MM.1S (cell line): ENCODE data around the gene ZDHHC22.

Source experiments
- DNase-seq: peaks from one replicate; pipeline ENCODE4 v3.0.0-alpha.2; 2015
- H2AFZ ChIP-seq: fragments of 300-600 bp; sonication (generic); 2 replicates; pipeline ENCODE4 v1.6.0; 2016; ENCODE audit warnings: antibody characterized with exemption, low read length
- H3F3A ChIP-seq: fragments of 300-600 bp; sonication (generic); 2 replicates; pipeline ENCODE4 v1.6.1; 2016; ENCODE audit warnings: mild to moderate bottlenecking, antibody characterized with exemption, low read length, moderate library complexity, mixed read lengths; ENCODE audit not compliant: insufficient read depth
- H3K27ac ChIP-seq: fragments of 300-600 bp; sonication (generic); 2 replicates; pipeline ENCODE4 v1.5.1; 2016; ENCODE audit warnings: mild to moderate bottlenecking, low read length
- H3K27me3 ChIP-seq: fragments of 300-600 bp; sonication (generic); replicated peaks from 2 replicates; pipeline ENCODE4 v1.6.0; 2016; ENCODE audit warnings: low read length; ENCODE audit not compliant: insufficient read depth
- H3K36me3 ChIP-seq: fragments of 300-600 bp; sonication (generic); replicated peaks from 2 replicates; pipeline ENCODE4 v1.6.1; 2016; ENCODE audit warnings: mild to moderate bottlenecking, low read length, mixed read lengths; ENCODE audit not compliant: insufficient read depth
- H3K4me1 ChIP-seq: fragments of 300-600 bp; sonication (generic); 2 replicates; pipeline ENCODE4 v1.6.1; 2016; ENCODE audit warnings: low read length, mixed read lengths
- H3K4me2 ChIP-seq: fragments of 300-600 bp; sonication (generic); 2 replicates; pipeline ENCODE4 v1.6.0; 2016; ENCODE audit warnings: low read depth, low read length
- H3K4me3 ChIP-seq: fragments of 300-600 bp; sonication (generic); 2 replicates; pipeline ENCODE4 v1.5.1; 2016; ENCODE audit warnings: low read length, mixed read lengths
- H3K79me2 ChIP-seq: fragments of 300-600 bp; sonication (generic); 2 replicates; pipeline ENCODE4 v1.6.1; 2016; ENCODE audit warnings: mixed run types, low read length, mixed read lengths
- H3K9ac ChIP-seq: fragments of 300-600 bp; sonication (generic); 2 replicates; pipeline ENCODE4 v1.6.1; 2016; ENCODE audit warnings: low read length, mixed read lengths
- H3K9me2 ChIP-seq: fragments of 300-600 bp; sonication (generic); replicated peaks from 2 replicates; pipeline ENCODE4 v1.6.1; 2016; ENCODE audit warnings: mild to moderate bottlenecking, low read length, mixed read lengths; ENCODE audit not compliant: insufficient read depth
- H3K9me3 ChIP-seq: fragments of 300-600 bp; sonication (generic); replicated peaks from 2 replicates; pipeline ENCODE4 v1.6.1; 2016; ENCODE audit warnings: mild to moderate bottlenecking, low read length, mixed read lengths; ENCODE audit not compliant: insufficient read depth
- H4K20me1 ChIP-seq: fragments of 300-600 bp; sonication (generic); 2 replicates; pipeline ENCODE4 v1.6.1; 2016; ENCODE audit warnings: mild to moderate bottlenecking, low read length, moderate library complexity, mixed read lengths; ENCODE audit not compliant: insufficient read depth
- EZH2 ChIP-seq: fragments of 300-600 bp; sonication (generic); optimal IDR thresholded peaks from 2 replicates; pipeline ENCODE3; 2017; ENCODE audit warnings: low read depth, mild to moderate bottlenecking, antibody characterized with exemption, low read length, mixed read lengths
- EZH2phosphoT487 ChIP-seq: fragments of 300-600 bp; sonication (generic); IDR thresholded peaks from 2 replicates; pipeline ENCODE4 v1.6.1; 2018; ENCODE audit warnings: antibody characterized with exemption, low read length
- TF ChIP-seq, protein P1 (sequence below): fragments of 300-600 bp; sonication (generic); IDR thresholded peaks from 2 replicates; pipeline ENCODE4 v1.5.1; 2016; ENCODE audit warnings: antibody characterized with exemption, low read length, mixed read lengths

The ZDHHC22 gene

DNA sequence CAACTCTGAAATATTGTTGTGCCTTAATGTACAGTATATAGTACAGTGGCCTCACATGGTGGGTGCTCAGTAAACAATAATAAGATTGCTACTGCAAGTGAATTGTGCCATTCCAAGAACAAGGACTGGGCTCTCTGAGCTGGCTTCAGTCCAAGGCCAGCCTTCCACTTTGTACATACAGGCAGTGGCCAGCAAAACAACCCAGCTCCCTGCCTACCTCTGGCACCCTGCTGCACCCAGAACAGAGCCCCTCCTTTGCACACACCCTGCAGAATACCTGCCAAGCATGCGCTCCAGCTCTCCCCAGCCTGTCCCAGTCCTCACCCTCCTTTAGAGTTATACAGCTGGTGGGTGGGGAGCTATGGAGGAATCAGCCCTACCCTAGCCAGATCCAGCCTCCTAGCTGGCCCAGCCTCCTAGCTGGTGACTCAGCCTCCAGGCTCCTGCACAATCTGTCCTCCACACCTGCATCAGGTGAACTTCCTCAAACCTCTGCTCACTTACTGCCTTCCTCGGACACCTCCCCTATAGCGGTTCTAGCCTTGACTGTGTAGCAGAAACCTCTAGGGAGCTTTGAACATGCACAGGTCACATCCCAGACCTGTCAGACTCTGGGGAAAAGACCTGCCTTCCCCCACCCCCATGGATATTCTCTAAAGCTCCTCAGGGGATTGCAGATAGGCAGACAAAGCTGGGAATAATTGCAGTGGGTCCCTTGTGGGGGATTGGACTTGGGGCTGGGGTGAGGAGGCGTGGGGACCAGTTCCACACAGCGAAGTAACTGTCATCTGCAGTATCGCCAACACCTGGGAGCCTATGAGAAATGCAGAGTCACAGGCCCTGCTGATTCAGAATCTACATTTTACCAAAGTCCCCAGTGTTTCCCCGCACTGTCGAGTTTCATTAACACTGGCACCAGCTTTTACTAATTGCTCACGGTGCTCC is 17.9 kb downstream of the ZDHHC22 start:
- H3K79me2 ChIP-seq: no peaks in the 10 kb centered on the region
- H3K9me3 ChIP-seq: no peaks in the 10 kb centered on the region
- H3K4me1 ChIP-seq: peaks cover 19% of the 10 kb centered on the region
- H3K9me2 ChIP-seq: no peaks in the 10 kb centered on the region
- DNase-seq: no peak
- no peaks in the 10 kb centered on the region for H3K36me3 ChIP-seq
- H3K4me2 ChIP-seq: no peak overlapping the region
- H3F3A ChIP-seq: peaks cover 11% of the 10 kb centered on the region
- H2AFZ ChIP-seq: no peak overlapping the region
- peaks cover 10% of the 10 kb centered on the region for H3K27me3 ChIP-seq
- H3K27ac ChIP-seq: no peak overlapping the region
- TF ChIP-seq EZH2 (no peak), EZH2phosphoT487 (no peak)
- TF ChIP-seq, protein P1, sequence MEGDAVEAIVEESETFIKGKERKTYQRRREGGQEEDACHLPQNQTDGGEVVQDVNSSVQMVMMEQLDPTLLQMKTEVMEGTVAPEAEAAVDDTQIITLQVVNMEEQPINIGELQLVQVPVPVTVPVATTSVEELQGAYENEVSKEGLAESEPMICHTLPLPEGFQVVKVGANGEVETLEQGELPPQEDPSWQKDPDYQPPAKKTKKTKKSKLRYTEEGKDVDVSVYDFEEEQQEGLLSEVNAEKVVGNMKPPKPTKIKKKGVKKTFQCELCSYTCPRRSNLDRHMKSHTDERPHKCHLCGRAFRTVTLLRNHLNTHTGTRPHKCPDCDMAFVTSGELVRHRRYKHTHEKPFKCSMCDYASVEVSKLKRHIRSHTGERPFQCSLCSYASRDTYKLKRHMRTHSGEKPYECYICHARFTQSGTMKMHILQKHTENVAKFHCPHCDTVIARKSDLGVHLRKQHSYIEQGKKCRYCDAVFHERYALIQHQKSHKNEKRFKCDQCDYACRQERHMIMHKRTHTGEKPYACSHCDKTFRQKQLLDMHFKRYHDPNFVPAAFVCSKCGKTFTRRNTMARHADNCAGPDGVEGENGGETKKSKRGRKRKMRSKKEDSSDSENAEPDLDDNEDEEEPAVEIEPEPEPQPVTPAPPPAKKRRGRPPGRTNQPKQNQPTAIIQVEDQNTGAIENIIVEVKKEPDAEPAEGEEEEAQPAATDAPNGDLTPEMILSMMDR: no peak
- no peak overlapping the region for H3K9ac ChIP-seq
- H3K4me3 ChIP-seq: no peak overlapping the region
- H4K20me1 ChIP-seq: no peaks in the 10 kb centered on the region

DNA sequence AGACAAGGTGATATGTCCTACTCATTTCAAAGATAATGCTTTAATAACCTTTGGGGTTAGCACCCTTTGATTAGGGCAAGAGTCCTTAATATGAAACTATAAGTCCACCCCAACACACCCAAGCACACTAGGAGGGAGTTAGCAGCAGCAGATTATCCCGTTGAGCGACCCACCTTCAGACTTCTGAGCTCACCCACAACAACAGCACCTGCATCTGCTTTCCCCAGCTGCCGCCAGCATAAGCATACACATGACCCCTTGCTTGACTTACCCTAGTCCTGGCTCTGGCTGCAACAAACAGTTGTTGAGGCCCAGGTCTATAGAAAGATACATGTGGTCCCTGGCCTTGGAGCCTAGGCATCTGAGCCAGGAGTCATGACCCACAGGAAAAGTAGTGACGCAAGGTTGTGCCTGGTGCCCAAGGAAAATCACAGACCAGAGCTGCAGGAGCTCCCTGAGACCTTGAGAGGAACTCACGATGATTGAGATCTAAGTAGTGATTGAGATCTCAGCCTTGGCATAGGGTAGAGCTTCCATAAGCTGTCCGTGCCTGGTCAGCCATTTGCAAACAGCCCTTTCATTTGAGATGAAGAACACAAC is 19.0 kb downstream of the ZDHHC22 start:
- peaks cover 19% of the 10 kb centered on the region for H3K4me1 ChIP-seq
- no peak for DNase-seq
- no peak overlapping the region for H3K27ac ChIP-seq
- no peaks in the 10 kb centered on the region for H3K9me3 ChIP-seq
- H3K4me2 ChIP-seq: no peak overlapping the region
- no peaks in the 10 kb centered on the region for H3K9me2 ChIP-seq
- no peaks in the 10 kb centered on the region for H3K79me2 ChIP-seq
- H3K4me3 ChIP-seq: no peak overlapping the region
- peaks cover 11% of the 10 kb centered on the region for H3F3A ChIP-seq
- no peaks in the 10 kb centered on the region for H4K20me1 ChIP-seq
- peaks cover 10% of the 10 kb centered on the region for H3K27me3 ChIP-seq
- H3K9ac ChIP-seq: no peak overlapping the region
- no peak overlapping the region for H2AFZ ChIP-seq
- H3K36me3 ChIP-seq: no peaks in the 10 kb centered on the region
- TF ChIP-seq, protein P1: no peak
- no peak for TF ChIP-seq EZH2
- TF ChIP-seq EZH2phosphoT487: no peak

DNA sequence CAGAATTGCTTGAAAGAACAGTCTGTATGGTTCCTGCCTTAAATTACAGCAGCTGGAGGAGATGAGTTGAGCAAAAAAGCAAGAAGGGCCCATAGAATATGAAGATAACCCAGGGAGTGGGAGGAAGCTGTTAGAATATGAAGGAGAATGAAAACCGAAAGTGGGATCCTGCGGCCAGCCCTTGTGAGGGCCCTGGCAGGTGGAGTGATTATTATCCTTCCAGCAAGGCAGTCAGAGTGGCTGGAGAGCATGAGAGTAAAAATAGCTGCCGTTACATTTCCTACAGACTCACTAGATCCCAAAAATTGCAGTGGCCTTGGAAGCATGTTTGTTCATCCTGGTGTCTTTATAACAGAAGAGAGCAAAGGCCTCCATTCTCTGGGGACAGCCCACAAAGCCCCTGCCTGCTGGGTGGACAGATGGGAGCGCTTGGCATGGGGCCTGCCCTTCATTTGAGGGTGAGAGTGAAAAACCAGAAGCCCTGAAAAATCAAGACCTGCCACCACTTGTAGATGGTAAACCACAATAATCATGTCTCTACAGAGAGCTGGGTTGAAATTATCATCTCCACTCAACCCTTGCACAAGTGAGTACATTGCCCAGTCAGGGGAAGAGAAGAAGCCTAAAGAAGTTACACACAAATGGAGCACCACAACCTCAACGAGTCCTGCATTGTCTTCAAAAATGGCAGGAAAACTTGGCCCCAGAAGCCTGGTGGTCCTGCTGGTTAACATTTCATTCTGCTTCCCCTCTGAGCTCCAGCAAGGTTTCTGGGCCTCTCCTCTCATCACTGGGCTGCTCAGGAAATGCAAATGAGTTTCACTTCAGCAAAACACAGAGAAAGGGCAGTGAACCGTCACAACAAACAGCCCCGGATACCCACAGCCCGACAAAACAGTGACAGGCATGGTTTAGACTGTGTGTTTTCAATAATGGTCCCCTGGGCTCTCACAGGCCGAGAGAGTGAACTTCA is 20.5 kb downstream of the ZDHHC22 start:
- Histone ChIP-seq H3K27me3 (peaks cover 7% of the 10 kb centered on the region; the same call in 1 of the 2 replicates), H3K9me3 (no peaks in the 10 kb centered on the region), H3K4me1 (peaks cover 19% of the 10 kb centered on the region), H3K27ac (peak overlapping the region; percentile 41; the same call in 1 of the 2 replicates), H3K4me2 (peak overlapping the region; percentile 37; the same call in 1 of the 2 replicates), H3K4me3 (no peak overlapping the region), H3K79me2 (no peaks in the 10 kb centered on the region), H4K20me1 (no peaks in the 10 kb centered on the region), H3K9ac (no peak overlapping the region), H3K36me3 (no peaks in the 10 kb centered on the region), H3K9me2 (no peaks in the 10 kb centered on the region), H2AFZ (no peak overlapping the region), H3F3A (peaks cover 11% of the 10 kb centered on the region)
- TF ChIP-seq, protein P1: no peak
- TF ChIP-seq EZH2phosphoT487 (no peak), EZH2 (no peak)
- DNase-seq: peak; percentile 51
